Body of pancreas (tissue), 4 donors: ENCODE data around the gene SLC16A10.

Experiments used
- CTCF ChIP-seq, 7 experiments: fragments of 450-650 bp in 4 of 7; fragments of 200-600 bp in 3 of 7; sonication (generic) in 3 of 7; IDR thresholded peaks; one replicate each; pipeline ENCODE4 v1.5.1; 2016 to 2019; ENCODE audit warnings: antibody characterized with exemption in 7 of 7
- POLR2A ChIP-seq, 3 donors: fragments of 450-650 bp; IDR thresholded peaks; one replicate each; pipeline ENCODE4 v1.6.1; 2016; ENCODE audit warnings: antibody characterized with exemption in 3 of 3, mild to moderate bottlenecking in 2 of 3

- TF ChIP-seq POLR2A (IDR thresholded peaks at IDR 0.05) (no peak), CTCF (IDR thresholded peaks at IDR 0.05) (no peak)
These were observed 17.8 kb upstream of the SLC16A10 start for GRCh38 chr6:111069382-111070104.
